GM19328 (cell line): Measurements from ENCODE around the gene KCNE5.
"Not testable (repeated sequence)": the region's sequence is repeated elsewhere in the genome, so short reads cannot be mapped to it uniquely, and the experiment has no call there.

Experiments used
- ATAC-seq: cut with Tn5 transposase; IDR thresholded peaks from one replicate; pipeline ENCODE4 v1.9.1; 2021; ENCODE audit warnings: mild to moderate bottlenecking, moderate library complexity; ENCODE audit not compliant: unreplicated experiment

KCNE5 gene, protein sequence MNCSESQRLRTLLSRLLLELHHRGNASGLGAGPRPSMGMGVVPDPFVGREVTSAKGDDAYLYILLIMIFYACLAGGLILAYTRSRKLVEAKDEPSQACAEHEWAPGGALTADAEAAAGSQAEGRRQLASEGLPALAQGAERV

DNA sequence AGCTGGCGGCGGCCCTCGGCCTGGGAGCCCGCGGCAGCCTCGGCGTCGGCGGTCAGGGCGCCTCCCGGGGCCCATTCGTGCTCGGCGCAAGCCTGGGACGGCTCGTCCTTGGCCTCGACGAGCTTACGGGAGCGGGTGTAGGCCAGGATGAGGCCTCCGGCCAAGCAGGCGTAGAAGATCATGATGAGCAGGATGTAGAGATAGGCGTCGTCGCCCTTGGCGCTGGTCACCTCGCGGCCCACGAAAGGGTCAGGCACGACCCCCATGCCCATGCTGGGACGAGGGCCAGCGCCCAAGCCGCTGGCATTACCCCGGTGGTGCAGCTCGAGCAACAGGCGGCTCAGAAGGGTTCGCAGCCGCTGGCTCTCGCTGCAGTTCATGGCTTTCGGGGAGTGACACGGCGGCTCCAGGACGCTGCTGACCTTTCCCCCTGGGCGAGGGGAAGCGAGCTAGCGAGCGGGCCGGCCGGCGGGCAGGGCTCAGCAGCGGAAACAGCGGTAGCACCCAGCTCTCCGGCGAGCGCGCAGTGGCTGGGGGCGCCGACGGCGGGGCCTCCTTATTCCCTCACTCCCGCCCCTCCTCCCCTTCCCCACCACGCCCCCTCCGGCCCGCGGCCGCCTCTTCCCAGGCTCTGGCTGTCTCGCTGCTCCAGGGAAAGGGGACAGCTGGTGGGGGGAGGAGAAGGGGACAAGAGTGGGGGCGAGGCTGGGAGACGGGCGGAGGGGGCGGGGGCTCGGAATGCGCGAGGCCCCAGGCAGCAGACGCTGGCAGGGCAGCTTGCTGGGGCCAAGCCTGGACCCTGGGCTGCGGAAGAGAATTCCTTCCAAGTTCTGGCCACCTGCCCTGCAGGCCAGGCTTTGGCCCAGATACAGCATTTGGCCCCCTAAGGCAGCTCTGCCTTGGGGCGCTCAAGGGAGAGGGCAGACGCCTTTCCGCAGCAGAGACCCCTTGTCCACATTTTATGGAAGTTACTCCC, at the start of gene KCNE5:
KCNE5 (minus strand) TSS at position 532 of the 976 bp plus-strand sequence; CDS start at position 380, 152 bp downstream.
- ATAC-seq, result no peak

DNA sequence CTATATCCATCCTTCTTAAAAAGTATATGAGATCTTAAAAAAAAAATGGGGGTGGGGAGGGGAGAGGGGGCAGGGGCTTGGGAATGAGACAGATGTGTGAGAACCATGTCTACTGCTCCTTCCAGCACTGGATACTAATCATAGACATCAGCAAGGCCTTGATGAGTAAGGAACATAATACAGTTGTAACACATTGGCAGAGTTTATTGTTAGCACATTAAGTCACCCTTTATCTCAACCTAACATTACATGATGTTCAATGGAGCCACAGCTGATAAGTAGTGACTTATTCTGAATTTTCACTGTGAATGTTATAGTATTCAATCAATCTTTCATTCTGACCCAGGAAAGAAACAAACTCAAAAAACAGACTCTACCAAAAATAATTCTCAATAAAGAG, 47.3 kb upstream of the KCNE5 start:
- ATAC-seq, result no peak

DNA sequence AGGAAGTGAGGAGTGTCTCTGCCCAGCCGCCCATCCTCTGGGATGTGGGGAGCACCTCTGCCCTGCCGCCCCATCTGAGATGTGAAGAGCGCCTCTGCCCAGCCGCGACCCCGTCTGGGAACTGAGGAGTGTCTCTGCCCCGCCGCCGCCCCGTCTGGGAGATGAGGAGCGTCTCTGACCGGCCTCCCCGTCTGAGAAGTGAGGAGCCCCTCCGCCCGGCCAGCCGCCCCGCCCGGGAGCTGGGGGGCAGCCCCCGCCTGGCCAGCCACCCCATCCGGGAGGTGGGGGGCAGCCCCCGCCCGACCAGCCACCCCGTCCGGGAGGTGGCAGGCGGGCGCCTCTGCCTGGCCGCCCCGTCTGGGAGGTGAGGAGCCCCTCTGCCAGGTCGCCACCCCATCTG, 46.2 kb upstream of the KCNE5 start:
- not testable (repeated sequence) for ATAC-seq

DNA sequence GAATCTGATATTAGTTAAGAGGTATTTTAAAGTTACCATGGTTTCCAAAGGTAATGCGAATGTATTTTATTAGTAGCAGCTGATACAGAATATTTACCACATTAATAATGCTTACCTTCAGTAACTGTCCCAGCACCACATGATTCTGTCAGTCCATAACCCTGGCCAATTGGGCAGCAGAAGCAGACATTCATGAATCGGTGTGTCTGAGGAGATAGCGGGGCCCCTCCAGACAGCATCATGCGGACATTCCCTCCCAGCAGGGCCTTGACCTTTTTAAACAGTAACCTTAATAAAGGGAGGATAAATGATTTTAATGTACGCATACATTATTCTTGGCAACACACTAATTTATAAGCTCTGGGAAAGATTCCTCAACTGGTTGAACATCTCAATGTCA, 43.0 kb upstream of the KCNE5 start:
- ATAC-seq, result no peak

DNA sequence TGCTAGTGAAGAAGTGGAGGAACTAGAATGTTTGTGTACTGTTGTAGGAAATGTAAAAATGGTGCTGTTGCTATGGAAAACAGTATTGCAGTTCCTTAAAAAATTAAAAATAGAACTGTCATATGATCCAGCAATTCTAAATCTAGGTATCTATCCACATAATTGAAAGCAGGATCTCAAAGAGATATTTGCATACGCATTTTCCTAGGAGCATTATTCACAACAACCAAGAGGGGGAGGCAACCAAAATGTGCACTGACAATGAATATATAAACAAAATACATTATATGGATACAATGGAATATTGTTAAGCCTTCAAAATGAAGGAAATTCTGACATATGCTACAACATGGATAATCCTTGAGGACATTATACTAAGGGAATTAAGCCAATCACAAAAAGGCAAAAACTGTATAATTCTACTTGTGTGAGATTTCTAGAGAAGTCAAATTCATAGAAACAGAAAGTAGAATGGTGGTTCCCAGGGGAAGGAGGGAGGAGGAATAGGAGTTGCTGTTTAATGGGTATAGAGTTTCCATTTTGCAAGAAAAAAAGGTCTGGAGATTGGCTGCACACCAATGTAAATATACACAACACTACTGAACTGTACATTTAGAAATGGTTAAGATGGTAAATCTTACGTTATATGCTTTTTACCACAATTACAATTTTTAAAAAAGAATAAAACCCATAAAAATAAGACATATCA, 35.6 kb upstream of the KCNE5 start:
- no peak for ATAC-seq

DNA sequence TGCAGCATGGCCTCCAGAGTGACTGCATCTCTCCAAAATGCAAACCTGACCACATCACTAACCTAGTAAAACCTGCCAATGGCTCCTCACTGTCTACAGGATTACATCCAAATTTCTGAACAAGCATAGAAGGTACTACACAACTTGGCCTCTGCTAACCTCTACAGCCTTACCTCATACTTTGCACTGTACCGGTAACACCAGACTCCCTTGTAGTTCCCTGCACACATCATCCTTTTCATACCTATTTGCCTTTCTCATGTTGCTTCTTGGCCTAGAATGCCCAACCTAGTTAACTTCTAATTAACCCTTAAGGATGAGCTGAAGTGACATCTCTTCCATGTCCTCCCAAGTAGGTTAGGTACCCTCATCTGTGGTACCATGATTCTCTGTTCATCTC, 33.4 kb upstream of the KCNE5 start:
- no peak for ATAC-seq

DNA sequence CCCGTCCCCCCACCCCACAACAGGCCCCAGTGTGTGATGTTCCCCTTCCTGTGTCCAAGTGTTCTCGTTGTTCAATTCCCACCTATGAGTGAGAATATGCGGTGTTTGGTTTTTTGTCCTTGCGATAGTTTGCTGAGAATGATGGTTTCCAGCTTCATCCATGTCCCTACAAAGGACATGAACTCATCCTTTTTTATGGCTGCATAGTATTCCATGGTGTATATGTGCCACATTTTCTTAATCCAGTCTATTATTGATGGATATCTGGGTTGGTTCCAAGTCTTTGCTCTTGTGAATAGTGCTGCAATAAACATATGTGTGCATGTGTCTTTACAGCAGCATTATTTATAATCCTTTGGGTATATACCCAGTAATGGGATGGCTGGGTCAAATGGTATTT, 32.4 kb upstream of the KCNE5 start:
- ATAC-seq, result not testable (repeated sequence)

DNA sequence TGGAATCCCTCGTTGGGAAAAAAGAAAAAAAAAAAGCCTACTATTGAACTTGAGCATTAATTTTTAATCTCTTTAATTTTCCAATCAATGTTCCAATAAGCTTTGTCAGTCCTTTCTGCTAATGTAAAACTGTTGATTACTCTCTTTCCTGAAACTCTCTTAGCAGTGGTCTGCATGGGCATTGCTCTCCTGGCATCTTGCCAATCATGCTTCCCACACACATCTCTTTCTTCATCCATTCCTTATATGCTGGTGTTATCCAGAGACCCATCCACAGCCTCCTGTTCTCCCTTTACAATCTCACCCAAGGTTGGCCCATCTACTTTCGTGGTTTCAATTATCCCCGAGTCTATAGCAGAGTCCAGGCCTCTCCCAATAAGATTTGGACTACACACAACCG, 31.8 kb upstream of the KCNE5 start:
- no peak for ATAC-seq

DNA sequence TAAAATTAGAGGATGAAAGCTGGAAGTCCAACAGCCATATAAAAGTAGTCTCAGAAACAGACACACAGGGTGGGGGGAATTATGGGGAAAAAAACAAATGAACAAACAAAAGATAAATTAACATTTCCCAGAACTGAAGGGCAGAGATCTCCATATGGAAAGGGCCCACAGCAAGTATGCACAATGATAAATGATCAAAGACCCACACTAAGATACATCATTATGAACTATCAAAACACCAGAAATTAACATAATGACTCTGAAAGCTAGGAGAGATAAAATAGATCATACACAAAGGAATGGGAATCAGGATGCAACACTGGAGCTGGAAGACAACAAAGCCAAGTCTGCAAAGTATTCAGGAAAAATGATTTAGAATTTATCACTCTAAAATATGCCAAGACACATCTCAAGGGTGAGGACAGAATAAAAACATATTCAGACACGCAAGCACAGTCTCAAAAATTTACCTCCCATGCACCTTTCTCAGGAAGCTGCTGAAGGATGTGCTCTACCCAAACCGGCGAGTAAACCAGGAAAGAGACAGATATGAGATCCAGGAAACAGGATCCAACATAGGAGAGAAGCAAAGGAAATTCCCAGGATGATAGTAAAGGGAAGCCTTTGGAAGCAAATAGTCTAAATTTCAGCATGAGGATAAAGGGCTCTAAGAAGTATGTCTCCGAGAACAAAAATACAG, 30.7 kb upstream of the KCNE5 start:
- no peak for ATAC-seq

DNA sequence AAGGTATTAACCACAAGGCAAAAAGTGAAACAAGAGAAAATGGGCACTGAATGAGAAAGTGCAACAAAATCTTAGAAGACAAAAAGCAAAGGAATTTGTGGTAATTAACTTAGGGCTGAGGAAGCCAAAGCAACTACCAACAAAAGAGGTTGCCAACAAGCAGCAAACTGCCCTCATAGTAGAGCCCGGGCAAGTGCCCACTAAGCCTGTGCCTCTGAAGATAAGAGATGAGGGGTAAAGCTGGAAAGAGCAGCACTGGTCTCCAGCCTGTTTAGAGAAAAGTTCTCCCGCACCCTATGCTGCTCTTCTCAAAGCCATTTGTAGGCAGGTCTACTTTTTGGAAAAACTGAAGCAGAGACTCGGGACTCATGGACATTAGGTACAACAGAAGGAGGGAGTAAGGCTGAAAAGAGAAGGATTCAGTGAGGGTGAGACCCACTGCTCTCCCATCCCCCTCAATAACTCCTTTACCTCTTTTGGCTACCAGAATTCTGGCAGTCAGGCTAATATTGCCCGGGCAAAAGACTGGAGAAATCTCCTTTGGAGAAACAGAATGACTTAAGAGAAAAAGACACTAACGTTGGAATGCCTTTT, 29.6 kb upstream of the KCNE5 start:
- no peak for ATAC-seq

DNA sequence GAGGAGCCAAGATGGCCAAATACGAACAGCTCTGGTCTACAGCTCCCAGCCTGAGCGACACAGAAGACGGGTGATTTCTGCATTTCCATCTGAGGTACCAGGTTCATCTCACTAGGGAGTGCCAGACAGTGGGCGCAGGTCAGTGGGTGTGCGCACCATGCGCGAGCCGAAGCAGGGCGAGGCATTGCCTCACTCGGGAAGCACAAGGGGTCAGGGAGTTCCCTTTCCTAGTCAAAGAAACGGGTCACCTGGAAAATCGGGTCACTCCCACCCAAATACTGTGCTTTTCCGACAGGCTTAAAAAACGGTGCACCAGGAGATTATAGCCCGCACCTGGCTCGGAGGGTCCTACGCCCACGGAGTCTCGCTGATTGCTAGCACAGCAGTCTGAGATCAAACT, 19.7 kb upstream of the KCNE5 start:
- ATAC-seq, result not testable (repeated sequence)

DNA sequence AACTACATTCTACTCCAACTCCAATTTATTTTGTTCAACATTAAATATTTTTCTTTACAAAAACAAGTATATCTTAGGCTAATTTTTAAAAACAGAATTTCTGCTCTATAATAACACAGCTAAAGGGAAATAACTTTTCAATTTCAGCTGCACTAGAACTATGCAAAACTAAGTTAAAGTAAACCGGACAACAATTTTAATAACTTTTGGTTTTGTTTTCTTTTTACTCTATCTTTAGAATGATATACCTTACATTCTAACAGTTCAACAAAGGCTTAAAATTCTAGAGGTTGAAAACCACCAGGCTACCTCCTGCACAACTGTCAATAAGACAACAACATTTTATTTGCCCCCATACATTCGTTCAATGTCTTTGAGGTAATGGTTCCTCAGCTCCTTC, 18.7 kb upstream of the KCNE5 start:
- no peak for ATAC-seq

DNA sequence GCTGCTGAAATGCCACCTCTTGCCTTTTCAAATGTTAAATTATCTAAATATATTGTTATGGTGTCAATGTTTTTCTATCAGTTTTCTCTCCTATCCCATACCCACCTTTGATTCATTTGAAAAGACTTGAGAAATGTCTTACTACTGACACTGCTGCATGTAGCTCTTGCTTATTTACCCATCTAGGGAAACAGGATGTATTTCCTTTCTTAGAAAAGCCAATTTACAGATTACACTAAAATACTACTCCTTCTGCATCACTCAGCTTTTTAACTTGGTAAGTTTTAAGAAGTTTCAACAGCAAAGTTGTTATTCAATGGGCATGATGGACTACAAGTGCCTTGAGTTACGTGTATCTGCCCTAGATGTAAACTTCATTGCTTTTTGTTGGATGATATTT, 13.2 kb upstream of the KCNE5 start:
- ATAC-seq, result no peak

DNA sequence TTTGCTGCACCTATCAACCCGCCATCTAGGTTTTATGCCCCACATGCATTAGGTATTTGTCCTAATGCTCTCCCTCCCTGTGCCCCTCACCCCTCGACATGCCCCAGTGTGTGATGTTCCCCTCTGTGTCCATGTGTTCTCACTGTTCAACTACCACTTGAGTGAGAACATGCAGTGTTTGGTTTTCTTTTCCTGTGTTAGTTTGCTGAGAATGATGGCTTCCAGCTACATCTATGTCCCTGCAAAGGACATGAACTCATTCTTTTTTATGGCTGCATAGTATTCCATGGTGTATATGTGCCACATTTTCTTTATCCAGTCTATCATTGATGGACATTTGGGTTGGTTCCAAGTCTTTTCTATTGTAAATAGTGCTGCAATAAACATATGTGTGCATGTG, 12.5 kb upstream of the KCNE5 start:
- ATAC-seq, result not testable (repeated sequence)

DNA sequence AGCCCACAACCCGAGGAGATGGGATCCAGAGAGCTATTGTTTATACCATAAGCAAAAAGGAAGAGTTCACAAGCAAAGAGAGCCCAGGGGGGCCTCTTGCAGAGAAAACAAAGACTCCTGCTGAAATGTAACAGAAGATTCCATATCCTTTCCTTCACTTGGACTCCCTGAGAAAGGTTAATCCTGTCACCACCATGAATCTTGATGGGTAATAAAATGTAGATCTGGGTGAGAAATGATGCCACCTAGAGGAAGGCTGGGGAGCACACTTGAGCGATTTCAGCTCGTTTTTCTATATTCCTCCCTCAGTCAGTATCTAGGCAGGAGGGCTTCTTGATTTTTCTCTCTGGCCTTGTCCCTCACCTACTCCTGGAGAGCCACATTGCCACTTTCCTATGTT, 10.2 kb upstream of the KCNE5 start:
- ATAC-seq, result no peak

DNA sequence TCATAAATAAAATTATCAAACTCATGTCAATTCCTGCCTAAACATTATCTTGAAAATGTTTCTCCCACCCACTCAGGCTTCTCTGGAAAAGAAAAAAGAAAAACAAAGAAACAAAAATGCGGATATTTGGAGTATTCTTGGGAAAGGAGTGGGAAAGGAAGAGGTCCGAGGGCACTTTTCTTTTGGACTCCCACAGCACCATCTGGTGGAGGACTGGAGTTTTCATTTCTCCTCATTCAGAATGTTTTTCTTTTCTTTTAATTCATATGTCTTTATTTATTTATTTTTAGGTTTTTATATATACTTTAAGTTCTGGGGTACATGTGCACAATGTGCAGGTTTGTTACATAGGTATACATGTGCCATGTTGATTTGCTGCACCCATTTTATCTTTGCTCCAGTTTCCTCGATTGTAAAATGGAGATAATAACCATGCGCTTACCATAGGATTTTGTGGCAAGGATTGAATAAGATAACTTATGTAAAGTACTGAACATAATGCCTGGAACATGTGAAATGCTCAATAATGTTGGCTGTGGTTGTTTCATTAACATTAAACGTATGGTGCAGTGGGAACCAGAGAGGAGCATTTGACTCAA, 8.0 kb upstream of the KCNE5 start:
- ATAC-seq, result no peak

DNA sequence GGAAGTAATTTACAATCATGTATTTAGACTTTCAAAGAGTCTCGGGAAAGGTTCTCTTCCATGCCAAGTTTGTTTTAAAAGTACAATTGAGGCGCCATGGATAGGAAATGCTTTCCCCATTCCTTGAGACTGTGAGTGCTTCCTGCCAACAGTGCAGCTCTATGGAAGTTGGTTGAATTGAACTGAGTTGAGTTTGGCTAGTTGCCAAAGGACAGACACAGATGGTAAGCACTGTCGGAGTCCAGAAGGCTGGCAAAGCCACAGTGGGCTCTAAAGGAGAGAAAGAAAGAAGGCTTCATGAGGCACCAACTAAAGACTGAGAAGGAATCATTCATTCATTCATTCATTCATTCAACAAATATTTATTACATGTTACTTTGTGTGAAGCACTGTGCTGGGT, 4.3 kb upstream of the KCNE5 start:
- no peak for ATAC-seq

DNA sequence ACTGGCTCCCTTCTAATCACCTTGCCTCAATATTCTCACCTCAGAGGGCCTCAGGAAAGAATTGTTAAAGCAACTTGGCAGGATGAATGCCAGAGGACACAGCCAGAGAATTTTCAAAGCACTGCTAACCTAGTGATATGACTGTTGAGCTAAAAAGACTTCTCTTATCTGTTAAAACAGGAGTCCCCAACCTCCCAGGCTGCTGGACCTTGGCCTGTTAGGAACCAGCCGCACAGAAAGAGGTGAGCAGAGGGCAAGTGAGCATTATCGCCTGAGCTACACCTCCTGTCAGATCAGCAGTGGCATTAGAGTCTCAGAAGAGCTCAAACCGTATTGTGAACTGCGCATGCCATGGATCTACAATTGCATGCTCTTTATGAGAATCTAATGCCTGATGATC, 1.7 kb upstream of the KCNE5 start:
- no peak for ATAC-seq

DNA sequence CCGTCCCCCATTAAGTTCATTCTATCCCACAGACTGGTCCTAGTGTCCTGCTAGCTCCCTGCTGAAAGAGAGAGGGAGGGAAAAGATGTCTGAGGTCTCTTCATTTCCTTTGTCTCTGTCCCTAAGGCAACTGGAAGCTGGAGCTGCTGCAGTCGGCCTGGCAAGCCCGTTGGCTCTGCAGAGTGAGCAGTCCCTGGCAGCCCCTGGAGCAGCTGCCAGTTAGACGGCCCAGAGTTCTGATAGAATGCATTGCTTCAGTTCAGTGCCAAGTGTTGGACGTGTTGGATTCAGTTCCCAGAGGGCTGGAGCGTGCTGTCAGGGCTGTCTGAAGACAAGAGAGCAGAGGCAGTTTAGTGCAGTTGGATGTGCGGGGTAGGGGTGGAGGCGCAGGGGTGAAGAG, 975 bp downstream of the KCNE5 start:
- ATAC-seq, result no peak

DNA sequence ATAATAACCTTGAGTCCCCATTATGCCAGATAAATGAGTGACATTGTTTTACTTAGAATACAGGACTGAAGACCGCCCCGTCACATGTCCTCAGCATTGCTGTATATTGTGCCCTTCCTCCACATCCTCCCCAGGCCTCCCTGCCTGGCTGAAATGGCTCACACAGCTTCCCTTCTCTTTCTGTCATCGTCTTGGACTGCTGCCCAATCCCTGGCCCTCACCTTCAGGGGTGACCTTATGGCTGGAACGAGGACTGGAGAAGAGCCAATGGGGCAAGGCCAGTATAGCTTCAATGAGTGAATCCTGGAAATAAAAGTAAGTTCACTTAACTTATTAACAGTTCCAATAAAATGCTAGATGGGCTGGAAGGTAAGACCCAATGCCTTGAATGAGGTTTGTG, 2.7 kb downstream of the KCNE5 start:
- no peak for ATAC-seq
